Measurements from ENCODE around the gene MAPK12. TPM values are rescaled to one million over a fixed set of nuclear protein-coding genes. Genes with fewer than 3 reads are reported as not detected.
A peak's percentile ranks its signal among the peaks of the same experiment; 100 is the strongest.

Gene MAPK12
- total RNA-seq, result 12.4 and 14.1 TPM in 2 replicates

DNA sequence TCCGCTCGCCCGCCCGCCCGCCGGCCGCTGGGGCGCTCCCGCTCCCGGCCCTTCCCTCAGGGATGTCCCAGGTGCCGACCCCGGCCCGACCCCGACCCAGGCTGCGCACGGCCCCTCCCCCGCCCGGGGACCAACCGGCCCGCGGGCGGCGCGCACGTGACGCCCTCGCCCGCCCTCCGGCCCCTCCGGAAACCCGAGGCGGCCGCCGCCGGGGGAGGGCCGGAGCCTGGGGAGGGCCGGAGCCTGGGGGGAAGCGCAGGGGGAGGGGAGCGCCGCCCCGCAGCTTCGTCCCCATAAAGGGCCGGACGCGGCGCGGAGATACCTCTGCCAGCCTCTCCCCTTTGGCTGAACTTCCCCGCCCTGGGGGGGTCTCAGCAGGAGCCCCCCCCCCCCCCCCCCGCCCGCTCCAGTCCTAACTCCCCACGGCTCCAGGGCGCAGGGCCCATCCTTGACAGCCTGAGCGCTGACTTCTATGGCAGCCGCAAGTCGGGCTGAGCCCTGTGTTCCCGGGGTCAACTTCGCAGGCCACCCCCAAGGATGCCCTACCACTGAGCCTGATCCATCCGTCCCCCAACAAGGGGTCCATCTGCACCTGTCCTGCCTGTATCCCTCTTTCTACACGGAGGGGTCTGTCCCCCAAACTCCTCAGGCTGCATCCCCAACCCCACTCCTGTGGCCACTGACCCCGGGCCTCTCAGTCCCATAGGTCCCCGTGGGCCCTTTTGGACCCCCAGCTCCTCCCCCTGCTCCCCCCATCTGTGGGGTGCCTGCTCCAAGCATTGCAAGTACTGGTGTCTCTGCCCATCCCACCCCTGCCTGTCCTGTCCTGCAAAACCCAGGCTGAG, at the start of gene MAPK12:
MAPK12 (minus strand) TSS at position 69 of the 845 bp plus-strand sequence. CDS start 174 bp downstream, outside the sequence.
- Histone ChIP-seq H3K4me3 (ENCODE audit: low read depth, low read length) (peak within 1 kb of the TSS; percentile 52), H3K36me3 (ENCODE audit: control insufficient read depth, insufficient read depth, low read length) (no peaks in the 10 kb centered on the region), H3K27me3 (ENCODE audit: control insufficient read depth, insufficient read depth, low read length) (no peaks in the 10 kb centered on the region)
- FAIRE-seq, result no peak
- DNase-seq (ENCODE audit: low read depth), result no peak
- TF ChIP-seq, protein P1, sequence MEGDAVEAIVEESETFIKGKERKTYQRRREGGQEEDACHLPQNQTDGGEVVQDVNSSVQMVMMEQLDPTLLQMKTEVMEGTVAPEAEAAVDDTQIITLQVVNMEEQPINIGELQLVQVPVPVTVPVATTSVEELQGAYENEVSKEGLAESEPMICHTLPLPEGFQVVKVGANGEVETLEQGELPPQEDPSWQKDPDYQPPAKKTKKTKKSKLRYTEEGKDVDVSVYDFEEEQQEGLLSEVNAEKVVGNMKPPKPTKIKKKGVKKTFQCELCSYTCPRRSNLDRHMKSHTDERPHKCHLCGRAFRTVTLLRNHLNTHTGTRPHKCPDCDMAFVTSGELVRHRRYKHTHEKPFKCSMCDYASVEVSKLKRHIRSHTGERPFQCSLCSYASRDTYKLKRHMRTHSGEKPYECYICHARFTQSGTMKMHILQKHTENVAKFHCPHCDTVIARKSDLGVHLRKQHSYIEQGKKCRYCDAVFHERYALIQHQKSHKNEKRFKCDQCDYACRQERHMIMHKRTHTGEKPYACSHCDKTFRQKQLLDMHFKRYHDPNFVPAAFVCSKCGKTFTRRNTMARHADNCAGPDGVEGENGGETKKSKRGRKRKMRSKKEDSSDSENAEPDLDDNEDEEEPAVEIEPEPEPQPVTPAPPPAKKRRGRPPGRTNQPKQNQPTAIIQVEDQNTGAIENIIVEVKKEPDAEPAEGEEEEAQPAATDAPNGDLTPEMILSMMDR (IDR thresholded peaks at IDR 0.05; ENCODE audit: insufficient read depth, low read length, severe bottlenecking), result no peak

- Histone ChIP-seq H3K4me3 (ENCODE audit: low read depth, low read length) (no peak overlapping the region), H3K36me3 (ENCODE audit: control insufficient read depth, insufficient read depth, low read length) (peaks cover 2% of the 10 kb centered on the region), H3K27me3 (ENCODE audit: control insufficient read depth, insufficient read depth, low read length) (peaks cover 1% of the 10 kb centered on the region)
- DNase-seq (ENCODE audit: low read depth) (no peak), FAIRE-seq (no peak)
- TF ChIP-seq, protein P1 (IDR thresholded peaks at IDR 0.05; ENCODE audit: insufficient read depth, low read length, severe bottlenecking), result no peak
Measured at GRCh38 chr22:50310949-50311444, 49.5 kb upstream of the MAPK12 start.

- FAIRE-seq, result no peak
- no peak overlapping the region for H3K4me3 ChIP-seq (ENCODE audit: low read depth, low read length)
- TF ChIP-seq, protein P1 (IDR thresholded peaks at IDR 0.05; ENCODE audit: insufficient read depth, low read length, severe bottlenecking), result no peak
Measured at GRCh38 chr22:50310031-50310722, 48.7 kb upstream of the MAPK12 start.

DNA sequence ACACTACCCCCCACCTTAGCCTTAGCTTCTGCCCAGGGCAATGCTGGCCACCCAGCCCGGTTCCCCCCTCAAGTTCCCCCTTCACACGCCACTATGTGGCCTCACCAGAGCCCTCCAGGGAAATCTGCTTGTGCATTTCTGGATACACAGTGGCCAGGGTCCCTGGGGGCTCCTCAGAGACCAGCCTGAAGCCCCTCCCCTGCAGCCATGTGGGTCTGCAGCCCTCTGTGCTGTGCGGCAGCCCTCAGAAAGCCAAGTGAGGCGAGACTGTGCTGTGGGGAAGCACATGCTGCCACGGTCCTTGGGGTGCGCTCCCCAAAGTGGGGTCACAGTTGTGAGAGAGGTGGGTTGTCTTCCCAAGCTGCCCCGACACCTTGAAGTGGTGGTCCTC, 48.1 kb upstream of the MAPK12 start:
- H3K27me3 ChIP-seq (ENCODE audit: control insufficient read depth, insufficient read depth, low read length), result no peaks in the 10 kb centered on the region
- no peak overlapping the region for H3K4me3 ChIP-seq (ENCODE audit: low read depth, low read length)
- TF ChIP-seq, protein P1 (IDR thresholded peaks at IDR 0.05; ENCODE audit: insufficient read depth, low read length, severe bottlenecking), result no peak
- FAIRE-seq, result no peak
- peaks cover 3% of the 10 kb centered on the region for H3K36me3 ChIP-seq (ENCODE audit: control insufficient read depth, insufficient read depth, low read length)
- DNase-seq (ENCODE audit: low read depth), result no peak

More at GRCh38 chr22:50310031-50310722, 48.7 kb upstream of the MAPK12 start:
- Histone ChIP-seq H3K36me3 (ENCODE audit: control insufficient read depth, insufficient read depth, low read length) (peaks cover 2% of the 10 kb centered on the region), H3K27me3 (ENCODE audit: control insufficient read depth, insufficient read depth, low read length) (peaks cover 1% of the 10 kb centered on the region)
- no peak for DNase-seq (ENCODE audit: low read depth)

- Histone ChIP-seq H3K27me3 (ENCODE audit: control insufficient read depth, insufficient read depth, low read length) (no peaks in the 10 kb centered on the region), H3K36me3 (ENCODE audit: control insufficient read depth, insufficient read depth, low read length) (peaks cover 6% of the 10 kb centered on the region), H3K4me3 (ENCODE audit: low read depth, low read length) (no peak overlapping the region)
- DNase-seq (ENCODE audit: low read depth) (no peak), FAIRE-seq (no peak)
- TF ChIP-seq, protein P1 (IDR thresholded peaks at IDR 0.05; ENCODE audit: insufficient read depth, low read length, severe bottlenecking), result no peak
Measured at GRCh38 chr22:50308986-50309600, 47.6 kb upstream of the MAPK12 start.

Measured in bronchial epithelial cell (primary cell).